Measurements from ENCODE around the gene IPO11. TPM values are rescaled to one million over a fixed set of nuclear protein-coding genes. Genes with fewer than 3 reads are reported as not detected.

Gene IPO11
- total RNA-seq, result 10 to 100 TPM; 24.5 to 37.2 (median 32.2) TPM

- H3K4me3 ChIP-seq (replicated peaks in 1 of 3), result peak within 1 kb of the TSS; percentile 59 to 97 (median 91)
- H3K27me3 ChIP-seq, result no peaks in the 10 kb centered on the region
- H3K36me3 ChIP-seq, result no peaks in the 10 kb centered on the region
- DNase-seq, result peak; percentile 97 to 98
- 0% methylated on average over 57 to 62 of the region's 66 CpGs for WGBS, 2 donors
- TF ChIP-seq CTCF (IDR thresholded peaks at IDR 0.05) (no peak), POLR2A (IDR thresholded peaks at IDR 0.05) (peak in 1 of 2 donors; percentile 65)
- intact Hi-C loops (cut with DNase I), result no loop called here
- H3K9me3 ChIP-seq, result no peaks in the 10 kb centered on the region
- H3K4me1 ChIP-seq, result peaks cover 5% of the 10 kb centered on the region in 2 donors
- H3K27ac ChIP-seq, result peak within 1 kb of the TSS in 2 of 3 donors; percentile 3 to 21
Measured at GRCh38 chr5:62412549-62413329, at the start of gene IPO11. IPO11 (plus strand) TSS chr5:62412763; CDS start chr5:62437280, 24,517 bp downstream.

- Histone ChIP-seq H3K9me3 (no peaks in the 10 kb centered on the region), H3K4me3 (replicated peaks in 1 of 3) (no peak overlapping the region), H3K27ac (no peak overlapping the region), H3K4me1 (no peaks in the 10 kb centered on the region), H3K27me3 (no peaks in the 10 kb centered on the region), H3K36me3 (peaks cover 17 to 18% of the 10 kb centered on the region in 2 donors)
- DNase-seq, result no peak
- intact Hi-C loops (cut with DNase I), result no loop called here
- WGBS, 2 donors, result 89 to 96% methylated on average over 2 of the region's 2 CpGs
- TF ChIP-seq POLR2A (IDR thresholded peaks at IDR 0.05) (no peak), CTCF (IDR thresholded peaks at IDR 0.05) (no peak)
Measured at GRCh38 chr5:62369039-62369438, 43.5 kb upstream of the IPO11 start.

- Histone ChIP-seq H3K4me3 (replicated peaks in 1 of 3) (no peak overlapping the region), H3K4me1 (no peaks in the 10 kb centered on the region), H3K9me3 (no peaks in the 10 kb centered on the region), H3K27ac (no peak overlapping the region), H3K27me3 (no peaks in the 10 kb centered on the region), H3K36me3 (peaks cover 0 to 7% of the 10 kb centered on the region in 2 donors)
- DNase-seq, result no peak
- intact Hi-C loops (cut with DNase I), result no loop called here
- TF ChIP-seq POLR2A (IDR thresholded peaks at IDR 0.05) (no peak), CTCF (IDR thresholded peaks at IDR 0.05) (no peak)
Measured at GRCh38 chr5:62371409-62371808, 41.2 kb upstream of the IPO11 start.

GRCh38 chr5:62372600-62372999 is 40.0 kb upstream of the IPO11 start:
- H3K9me3 ChIP-seq, result no peaks in the 10 kb centered on the region
- no peak for DNase-seq
- TF ChIP-seq CTCF (IDR thresholded peaks at IDR 0.05) (no peak), POLR2A (IDR thresholded peaks at IDR 0.05) (no peak)
- no peaks in the 10 kb centered on the region for H3K4me1 ChIP-seq
- intact Hi-C loops (cut with DNase I), result no loop called here
- H3K36me3 ChIP-seq, result peaks cover 0 to 3% of the 10 kb centered on the region in 2 donors
- no peak overlapping the region for H3K27ac ChIP-seq
- H3K4me3 ChIP-seq (replicated peaks in 1 of 3), result no peak overlapping the region
- no peaks in the 10 kb centered on the region for H3K27me3 ChIP-seq
- 96 to 97% methylated on average over 3 of the region's 3 CpGs for WGBS, 2 donors

- H3K4me3 ChIP-seq (replicated peaks in 1 of 3), result no peak overlapping the region
- H3K36me3 ChIP-seq, result peaks cover 0 to 3% of the 10 kb centered on the region in 2 donors
- intact Hi-C loops (cut with DNase I), result no loop called here
- no peaks in the 10 kb centered on the region for H3K4me1 ChIP-seq
- no peaks in the 10 kb centered on the region for H3K9me3 ChIP-seq
- TF ChIP-seq POLR2A (IDR thresholded peaks at IDR 0.05) (no peak), CTCF (IDR thresholded peaks at IDR 0.05) (no peak)
- 96 to 99% methylated on average over 3 of the region's 3 CpGs for WGBS, 2 donors
- no peak for DNase-seq
- H3K27ac ChIP-seq, result no peak overlapping the region
- H3K27me3 ChIP-seq, result no peaks in the 10 kb centered on the region
Measured at GRCh38 chr5:62373382-62373781, 39.2 kb upstream of the IPO11 start.

Data from thyroid gland (tissue), 4 donors.